B cell (primary cell): Measurements from ENCODE around the gene MAGEB3.

Experiments used
- EZH2 ChIP-seq: IDR thresholded peaks from 2 replicates; pipeline ENCODE4 v1.6.1; 2012; ENCODE audit warnings: borderline replicate concordance, low read depth, mild to moderate bottlenecking, moderate library complexity, low read length; ENCODE audit not compliant: insufficient read depth, poor library complexity, severe bottlenecking
- TF ChIP-seq, protein P1 (sequence below): fragments of 200-600 bp; IDR thresholded peaks from one replicate; pipeline ENCODE4 v1.8.0; 2022; ENCODE audit warnings: antibody characterized with exemption, mild to moderate bottlenecking

DNA sequence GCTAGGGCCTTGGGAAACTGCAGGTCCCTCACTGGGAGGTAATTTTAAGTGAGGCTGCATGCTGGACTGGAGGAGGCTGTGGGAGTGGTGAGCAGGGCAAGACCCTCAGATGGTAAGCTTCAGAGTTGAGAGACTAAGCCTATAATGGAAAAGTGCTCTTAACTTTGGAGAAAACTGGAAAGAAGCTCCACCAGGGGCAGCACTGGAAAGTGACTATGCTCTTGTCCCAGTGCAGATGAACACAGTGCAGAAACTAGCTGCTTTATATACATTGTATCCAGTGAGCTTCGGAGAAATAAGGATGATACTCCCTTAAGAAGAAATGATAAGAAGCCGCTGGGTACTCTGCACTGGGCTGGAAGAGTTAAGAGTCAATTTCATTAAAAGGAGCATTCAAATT lies 18.3 kb upstream of the MAGEB3 start:
- TF ChIP-seq, protein P1, sequence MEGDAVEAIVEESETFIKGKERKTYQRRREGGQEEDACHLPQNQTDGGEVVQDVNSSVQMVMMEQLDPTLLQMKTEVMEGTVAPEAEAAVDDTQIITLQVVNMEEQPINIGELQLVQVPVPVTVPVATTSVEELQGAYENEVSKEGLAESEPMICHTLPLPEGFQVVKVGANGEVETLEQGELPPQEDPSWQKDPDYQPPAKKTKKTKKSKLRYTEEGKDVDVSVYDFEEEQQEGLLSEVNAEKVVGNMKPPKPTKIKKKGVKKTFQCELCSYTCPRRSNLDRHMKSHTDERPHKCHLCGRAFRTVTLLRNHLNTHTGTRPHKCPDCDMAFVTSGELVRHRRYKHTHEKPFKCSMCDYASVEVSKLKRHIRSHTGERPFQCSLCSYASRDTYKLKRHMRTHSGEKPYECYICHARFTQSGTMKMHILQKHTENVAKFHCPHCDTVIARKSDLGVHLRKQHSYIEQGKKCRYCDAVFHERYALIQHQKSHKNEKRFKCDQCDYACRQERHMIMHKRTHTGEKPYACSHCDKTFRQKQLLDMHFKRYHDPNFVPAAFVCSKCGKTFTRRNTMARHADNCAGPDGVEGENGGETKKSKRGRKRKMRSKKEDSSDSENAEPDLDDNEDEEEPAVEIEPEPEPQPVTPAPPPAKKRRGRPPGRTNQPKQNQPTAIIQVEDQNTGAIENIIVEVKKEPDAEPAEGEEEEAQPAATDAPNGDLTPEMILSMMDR = no peak
- no peak for TF ChIP-seq EZH2
